Ishikawa (cell line): ENCODE data around the gene ZNF423.

ENCODE experiments used
- CEBPB ChIP-seq: IDR thresholded peaks from 2 replicates; pipeline ENCODE4 v1.6.1; 2012
- EGR1 ChIP-seq: IDR thresholded peaks from 2 replicates; pipeline ENCODE4 v1.6.1; 2012
- EP300 ChIP-seq: IDR thresholded peaks from 2 replicates; pipeline ENCODE4 v1.6.1; 2012; ENCODE audit warnings: borderline replicate concordance
- MAX ChIP-seq: IDR thresholded peaks from 2 replicates; pipeline ENCODE4 v1.6.1; 2012
- NFIC ChIP-seq: IDR thresholded peaks from 2 replicates; pipeline ENCODE4 v1.6.1; 2012
- RAD21 ChIP-seq: IDR thresholded peaks from 2 replicates; pipeline ENCODE4 v1.6.1; 2012; ENCODE audit warnings: low read depth
- REST ChIP-seq: IDR thresholded peaks from 2 replicates; pipeline ENCODE4 v1.6.1; 2012; ENCODE audit warnings: low read depth, mild to moderate bottlenecking
- TAF1 ChIP-seq: IDR thresholded peaks from 2 replicates; pipeline ENCODE4 v1.6.1; 2012; ENCODE audit warnings: low read depth, mild to moderate bottlenecking
- TCF12 ChIP-seq: IDR thresholded peaks from 2 replicates; pipeline ENCODE4 v1.6.1; 2012; ENCODE audit warnings: low read depth
- USF1 ChIP-seq: IDR thresholded peaks from 2 replicates; pipeline ENCODE4 v1.6.1; 2012

GRCh38 chr16:49548325-49548970 lies 307.5 kb downstream of the ZNF423 start:
- TF ChIP-seq EP300 (no peak), CEBPB (no peak), USF1 (no peak), RAD21 (no peak), NFIC (no peak), TAF1 (no peak), EGR1 (no peak), REST (no peak), TCF12 (no peak), MAX (no peak)
